ENCODE measurements around the gene ZNF783. TPM values are rescaled to one million over a fixed set of nuclear protein-coding genes. Genes with fewer than 3 reads are reported as not detected.
"Not testable (repeated sequence)": the region's sequence is repeated elsewhere in the genome, so short reads cannot be mapped to it uniquely, and the experiment has no call there.

ZNF783 gene
- total RNA-seq, 1 experiment from 2014 or later: 15.8 TPM

GRCh38 chr7:149225106-149225505 lies 36.9 kb upstream of the ZNF783 start:
- Histone ChIP-seq H3K9me2 (ENCODE audit: insufficient read depth) (no peaks in the 10 kb centered on the region), H3K79me2 (ENCODE audit: low read depth) (no peaks in the 10 kb centered on the region), H3K4me3 (no peak overlapping the region), H3K27ac (no peak overlapping the region), H3F3A (ENCODE audit: insufficient read depth, low read depth) (peaks cover 29% of the 10 kb centered on the region), H3K4me1 (replicated peaks; ENCODE audit: insufficient read depth) (0 out of 2 replicates have a peak, but pooled peaks cover 6% of the 10 kb centered on the region), H3K36me3 (ENCODE audit: low read depth) (no peaks in the 10 kb centered on the region), H2AFZ (no peak overlapping the region), H3K27me3 (ENCODE audit: insufficient read depth, low read depth) (no peaks in the 10 kb centered on the region), H3K9me3 (ENCODE audit: insufficient read depth, low read depth) (no peaks in the 10 kb centered on the region), H3K4me2 (no peak overlapping the region), H4K20me1 (ENCODE audit: insufficient read depth) (no peaks in the 10 kb centered on the region)
- BruUV-seq (replicated peaks): no TSS peak
- TF ChIP-seq EZH2 (IDR thresholded peaks at IDR 0.05; ENCODE audit: low read depth) (no peak), CTCF (conservative IDR thresholded peaks at IDR 0.05) (no peak)
- CTCF ChIA-PET: no interaction called here
- POLR2A ChIA-PET (ENCODE audit: unreplicated experiment): no interaction called here
- no peak for DNase-seq
- intact Hi-C loops (cut with micrococcal nuclease; ENCODE audit: unreplicated experiment): no loop called here

- DNase-seq: no peak
- Histone ChIP-seq H3K27ac (no peak overlapping the region), H3K9me2 (ENCODE audit: insufficient read depth) (no peaks in the 10 kb centered on the region), H2AFZ (no peak overlapping the region), H3K4me1 (replicated peaks; ENCODE audit: insufficient read depth) (0 out of 2 replicates have a peak, but pooled peaks cover 6% of the 10 kb centered on the region), H3K79me2 (ENCODE audit: low read depth) (no peaks in the 10 kb centered on the region), H4K20me1 (ENCODE audit: insufficient read depth) (no peaks in the 10 kb centered on the region), H3K9me3 (ENCODE audit: insufficient read depth, low read depth) (no peaks in the 10 kb centered on the region), H3K4me2 (no peak overlapping the region), H3K36me3 (ENCODE audit: low read depth) (no peaks in the 10 kb centered on the region), H3F3A (ENCODE audit: insufficient read depth, low read depth) (peaks cover 32% of the 10 kb centered on the region), H3K4me3 (no peak overlapping the region), H3K27me3 (ENCODE audit: insufficient read depth, low read depth) (no peaks in the 10 kb centered on the region)
- ChIA-PET POLR2A (ENCODE audit: unreplicated experiment) (no interaction called here), CTCF (no interaction called here)
- BruUV-seq (replicated peaks): no TSS peak
- TF ChIP-seq EZH2 (IDR thresholded peaks at IDR 0.05; ENCODE audit: low read depth) (no peak), CTCF (conservative IDR thresholded peaks at IDR 0.05) (no peak)
- intact Hi-C loops (cut with micrococcal nuclease; ENCODE audit: unreplicated experiment): no loop called here
These were observed 36.3 kb upstream of the ZNF783 start for GRCh38 chr7:149225656-149226055.

GRCh38 chr7:149226366-149226765 lies 35.6 kb upstream of the ZNF783 start:
- H3K4me1 ChIP-seq (replicated peaks; ENCODE audit: insufficient read depth); POLR2A ChIA-PET (ENCODE audit: unreplicated experiment); H3K4me2 ChIP-seq; H3K79me2 ChIP-seq (ENCODE audit: low read depth); H3K9me3 ChIP-seq (ENCODE audit: insufficient read depth, low read depth); H2AFZ ChIP-seq; DNase-seq; CTCF ChIA-PET; H3K9me2 ChIP-seq (ENCODE audit: insufficient read depth); H3K27me3 ChIP-seq (ENCODE audit: insufficient read depth, low read depth); H3K27ac ChIP-seq; H4K20me1 ChIP-seq (ENCODE audit: insufficient read depth); intact Hi-C loops (cut with micrococcal nuclease; ENCODE audit: unreplicated experiment); H3K36me3 ChIP-seq (ENCODE audit: low read depth); H3K4me3 ChIP-seq: not testable (repeated sequence)
- H3F3A ChIP-seq (ENCODE audit: insufficient read depth, low read depth): peaks cover 32% of the 10 kb centered on the region
- TSS peak; percentile 25 for BruUV-seq (replicated peaks)

GRCh38 chr7:149226840-149227494 lies 35.0 kb upstream of the ZNF783 start:
- Histone ChIP-seq H3K4me2 (no peak overlapping the region), H4K20me1 (ENCODE audit: insufficient read depth) (no peaks in the 10 kb centered on the region), H3K9me3 (ENCODE audit: insufficient read depth, low read depth) (no peaks in the 10 kb centered on the region), H3K27me3 (ENCODE audit: insufficient read depth, low read depth) (no peaks in the 10 kb centered on the region), H3K27ac (no peak overlapping the region), H3K4me1 (replicated peaks; ENCODE audit: insufficient read depth) (peaks cover 13% of the 10 kb centered on the region), H3K9me2 (ENCODE audit: insufficient read depth) (no peaks in the 10 kb centered on the region), H3K36me3 (ENCODE audit: low read depth) (no peaks in the 10 kb centered on the region), H2AFZ (no peak overlapping the region), H3K4me3 (no peak overlapping the region), H3K79me2 (ENCODE audit: low read depth) (no peaks in the 10 kb centered on the region), H3F3A (ENCODE audit: insufficient read depth, low read depth) (peaks cover 32% of the 10 kb centered on the region)
- ChIA-PET CTCF (no interaction called here), POLR2A (ENCODE audit: unreplicated experiment) (no interaction called here)
- no TSS peak for BruUV-seq (replicated peaks)
- intact Hi-C loops (cut with micrococcal nuclease; ENCODE audit: unreplicated experiment): no loop called here
- TF ChIP-seq EZH2 (IDR thresholded peaks at IDR 0.05; ENCODE audit: low read depth) (no peak), CTCF (conservative IDR thresholded peaks at IDR 0.05) (no peak)
- no peak for DNase-seq

Measured in PC-9 (cell line).